GM12878 (cell line): ENCODE data around the gene AGAP1. TPM values are rescaled to one million over a fixed set of nuclear protein-coding genes. Genes with fewer than 3 reads are reported as not detected.

Source experiments
- ATAC-seq: fragments of 200-7000 bp; cut with Tn5 transposase; 3 replicates; pipeline ENCODE4 v1.9.1; 2020; ENCODE audit warnings: mild to moderate bottlenecking, moderate library complexity
- BruUV-seq: library from RNA; stranded (reverse); fragments of 400-500 nt; replicated peaks from 2 replicates; lab custom pipeline; 2021; lab: Mats Ljungman, UMichigan
- CTCF ChIA-PET: fragments of 300-600 bp; sonication (Branson Sonifier 250); formaldehyde crosslinking; extraction: SDS; loops from one replicate; lab custom pipeline; 2021; ENCODE audit warnings: inconsistent platforms; lab: Yijun Ruan, JAX
- POLR2A ChIA-PET: fragments of 350-600 bp; formaldehyde crosslinking; extraction: SDS; loops from one replicate; lab custom pipeline; 2021; ENCODE audit warnings: inconsistent platforms; lab: Charles Lee
- RAD21 ChIA-PET: fragments of 300-600 bp; sonication (Branson Sonifier 250); formaldehyde crosslinking; loops from one replicate; lab custom pipeline; 2023; ENCODE audit warnings: antibody characterized with exemption; ENCODE audit not compliant: unreplicated experiment; lab: Charles Lee
- SMC1A ChIA-PET: fragments of 300-600 bp; sonication (Branson Sonifier 250); formaldehyde crosslinking; loops from one replicate; lab custom pipeline; 2023; ENCODE audit not compliant: unreplicated experiment, uncharacterized antibody; lab: Charles Lee
- DNase-seq: peaks from one replicate; pipeline ENCODE4 v3.0.0-alpha.2; 2011; ENCODE audit warnings: low read depth, low spot score
- FAIRE-seq: peaks from 3 replicates; lab custom pipeline; 2011; peaks lifted over from hg19 to GRCh38; lab: Jason Lieb, UNC
- H2AFZ ChIP-seq: 2 replicates; pipeline ENCODE4 v1.6.0; 2011; ENCODE audit warnings: low read depth, low read length, control low read depth; ENCODE audit not compliant: control insufficient read depth
- H3K27ac ChIP-seq: 2 replicates; pipeline ENCODE4 v1.5.1; 2011; ENCODE audit warnings: control low read depth; ENCODE audit not compliant: control insufficient read depth, insufficient read depth
- H3K27me3 ChIP-seq, 2 experiments: replicated peaks in 1 of 2; 2 replicates each; pipeline versions ENCODE4 v1.6.0 to v1.6.1; 2011; ENCODE audit warnings: low read length in 1 of 2; ENCODE audit not compliant: control insufficient read depth in 2 of 2, insufficient read depth in 2 of 2
- H3K36me3 ChIP-seq, 2 experiments: 2 replicates each; pipeline ENCODE4 v1.5.1; 2011; ENCODE audit warnings: low read length in 1 of 2; ENCODE audit not compliant: control insufficient read depth in 2 of 2, insufficient read depth in 2 of 2
- H3K4me1 ChIP-seq: 2 replicates; pipeline ENCODE4 v1.6.1; 2011; ENCODE audit warnings: mild to moderate bottlenecking, low read length, moderate library complexity, mixed read lengths; ENCODE audit not compliant: control insufficient read depth, insufficient read depth
- H3K4me2 ChIP-seq: 2 replicates; pipeline ENCODE4 v1.6.0; 2011; ENCODE audit warnings: control low read depth; ENCODE audit not compliant: control insufficient read depth, insufficient read depth
- H3K4me3 ChIP-seq: fragments of 200-600 bp; sonication (generic); 2 replicates; pipeline ENCODE4 v1.5.1; 2016
- H3K79me2 ChIP-seq: 2 replicates; pipeline ENCODE4 v1.6.0; 2011; ENCODE audit warnings: low read length; ENCODE audit not compliant: control insufficient read depth, insufficient read depth
- H3K9ac ChIP-seq: 2 replicates; pipeline ENCODE4 v1.8.0; 2011; ENCODE audit warnings: low read length, control low read depth, mixed read lengths; ENCODE audit not compliant: control insufficient read depth, insufficient read depth
- H3K9me3 ChIP-seq: replicated peaks from 3 replicates; pipeline ENCODE4 v1.5.1; 2011; ENCODE audit warnings: mild to moderate bottlenecking, low read length; ENCODE audit not compliant: control insufficient read depth, insufficient read depth
- H4K20me1 ChIP-seq: 2 replicates; pipeline ENCODE4 v1.6.0; 2011; ENCODE audit not compliant: control insufficient read depth, insufficient read depth
- CREB1 ChIP-seq: IDR thresholded peaks from 2 replicates; pipeline ENCODE4 v1.6.1; 2012; ENCODE audit warnings: low read depth, mild to moderate bottlenecking, inconsistent platforms
- DPF2 ChIP-seq: fragments of 450-650 bp; IDR thresholded peaks from 2 replicates; pipeline ENCODE4 v1.6.1; 2017; ENCODE audit warnings: mild to moderate bottlenecking
- HDAC2 ChIP-seq: fragments of 200-600 bp; sonication (generic); IDR thresholded peaks from 2 replicates; pipeline ENCODE4 v1.6.1; 2017
- HDAC6 ChIP-seq: fragments of 200-600 bp; sonication (generic); IDR thresholded peaks from one replicate; pipeline ENCODE4 v1.8.0; 2017; ENCODE audit warnings: antibody characterized with exemption; ENCODE audit not compliant: unreplicated experiment
- KDM1A ChIP-seq: fragments of 200-600 bp; sonication (generic); IDR thresholded peaks from 2 replicates; pipeline ENCODE4 v1.6.1; 2016; ENCODE audit warnings: borderline replicate concordance
- PAX8 ChIP-seq: fragments of 450-650 bp; IDR thresholded peaks from 2 replicates; pipeline ENCODE4 v1.6.1; 2017; ENCODE audit warnings: mild to moderate bottlenecking, moderate library complexity
- SMARCA5 ChIP-seq: fragments of 450-650 bp; IDR thresholded peaks from 2 replicates; pipeline ENCODE4 v1.6.1; 2017; ENCODE audit warnings: mild to moderate bottlenecking
- TCF7 ChIP-seq: IDR thresholded peaks from 2 replicates; pipeline ENCODE4 v1.6.1; 2014; ENCODE audit warnings: antibody characterized with exemption, borderline replicate concordance
- USF1 ChIP-seq: IDR thresholded peaks from 2 replicates; pipeline ENCODE4 v1.6.1; 2011; ENCODE audit warnings: borderline replicate concordance, low read depth, mild to moderate bottlenecking, moderate library complexity, mixed read lengths, low read length; ENCODE audit not compliant: insufficient read depth; ENCODE audit errors: extremely low read length
- ZBED1 ChIP-seq: IDR thresholded peaks from 2 replicates; pipeline ENCODE4 v1.6.1; 2016; ENCODE audit warnings: borderline replicate concordance
- ZNF592 ChIP-seq: fragments of 450-650 bp; IDR thresholded peaks from 2 replicates; pipeline ENCODE4 v1.6.1; 2017; ENCODE audit warnings: mild to moderate bottlenecking, moderate library complexity
- ZNF687 ChIP-seq: fragments of 450-650 bp; IDR thresholded peaks from 2 replicates; pipeline ENCODE4 v1.6.1; 2017; ENCODE audit warnings: mild to moderate bottlenecking, moderate library complexity
- WGBS: methylation state at CpG from one replicate; pipeline ENCODE4 v1.1.6; 2016; ENCODE audit warnings: low lambda C conversion rate; ENCODE audit not compliant: insufficient replicate concordance, insufficient coverage; ENCODE audit errors: missing lambda C conversion rate; 5-methylcytosine and 5-hydroxymethylcytosine counted together
- in situ Hi-C: fragments of 300-500 bp; cut with MboI; formaldehyde crosslinking; loops from 9 replicates; pipeline ENCODE4 v1.14.3; 2018; ENCODE audit warnings: mixed read lengths
- intact Hi-C: fragments of 100-400 bp; cut with micrococcal nuclease; formaldehyde crosslinking; loops from one replicate; pipeline ENCODE4 v1.14.2; 2022; ENCODE audit not compliant: unreplicated experiment
- polyA plus RNA-seq, 11 experiments: library from polyadenylated mRNA; depleted of rRNA in 4 of 11; unstranded in 6 of 11; stranded (reverse) in 5 of 11; fragments of >200 nt; fragmentation: Nextera tagmentation in 4 of 11; fragmentation: Illumina TruSeq in 1 of 11; extraction: Ambion mirVana in 4 of 11; extraction: Trizol in 1 of 11; gene quantifications; 1 replicate in 1 of 11; 2 replicates in 10 of 11; pipeline versions ENCODE4 v1.2.1 to v1.2.3, GENCODE V29; 2011 to 2016; ENCODE audit warnings: inconsistent platforms in 2 of 11, missing spikeins in 2 of 11, low read depth in 1 of 11
- total RNA-seq, 4 experiments: library from RNA; depleted of rRNA in 3 of 4; stranded (reverse); fragments of >200 nt in 3 of 4; fragmentation: Illumina TruSeq in 1 of 4; extraction: Trizol in 1 of 4; gene quantifications; 2 replicates each; pipeline versions ENCODE4 v1.2.1 to v1.2.3, GENCODE V29; 2013 to 2021

Gene AGAP1
- total and polyA plus RNA-seq, 10 of the 15 experiments (the other 5 are each of a cell fraction or from before 2014, with no cell fraction given), result 0.05 to 0.15 (median 0.06) TPM; not detected in 7

DNA sequence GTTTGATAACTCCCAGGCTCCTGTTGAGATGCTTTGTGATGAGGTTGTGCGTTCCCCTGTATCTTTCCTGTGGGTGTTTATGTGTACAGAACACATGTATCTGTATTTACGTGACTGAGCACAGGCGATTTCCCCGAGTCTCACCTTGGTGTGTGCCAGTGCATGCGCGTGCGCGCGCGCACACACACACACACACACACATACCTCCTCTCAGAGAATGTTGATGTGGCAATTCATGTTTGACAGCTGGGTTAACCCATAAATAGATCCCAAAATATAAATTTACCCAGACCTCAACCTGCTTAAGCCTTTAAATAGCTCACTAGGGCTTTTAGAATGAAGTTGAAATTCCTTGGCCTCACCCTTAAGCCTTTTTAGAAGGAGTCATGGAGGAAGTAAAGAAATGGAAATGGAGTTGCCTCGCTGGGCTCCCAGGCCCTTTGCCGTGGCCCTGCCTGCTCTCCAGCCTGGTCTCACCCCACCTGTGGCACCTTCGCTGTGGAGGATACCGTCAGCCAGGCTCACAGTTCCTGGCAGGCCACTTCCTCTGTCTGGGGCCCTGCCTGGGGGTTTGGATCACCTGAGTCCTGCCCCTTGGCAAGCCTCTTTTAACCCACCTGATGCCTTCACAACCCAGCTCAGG, 20.3 kb downstream of the AGAP1 start:
- Histone ChIP-seq H2AFZ (no peak overlapping the region), H3K79me2 (no peaks in the 10 kb centered on the region), H3K27me3 (no peaks in the 10 kb centered on the region), H3K4me2 (no peak overlapping the region), H3K9me3 (no peaks in the 10 kb centered on the region; the same call in 2 of the 3 replicates), H3K27ac (no peak overlapping the region), H3K4me3 (no peak overlapping the region), H4K20me1 (no peaks in the 10 kb centered on the region), H3K36me3 (no peaks in the 10 kb centered on the region), H3K9ac (no peak overlapping the region), H3K4me1 (no peaks in the 10 kb centered on the region)
- DNase-seq (no peak), FAIRE-seq (no peak), ATAC-seq (no peak)
- CTCF ChIA-PET, result no interaction called here
- in situ Hi-C loops, result no loop called here
- RAD21 ChIA-PET, result no interaction called here
- POLR2A ChIA-PET, result no interaction called here
- SMC1A ChIA-PET, result no interaction called here
- no TSS peak for BruUV-seq
- intact Hi-C loops, result no loop called here
- WGBS, result 61% methylated on average over 14 of the region's 14 CpGs
- TF ChIP-seq TCF7 (no peak), ZNF687 (no peak), SMARCA5 (no peak), HDAC2 (no peak), USF1 (no peak), HDAC6 (no peak), CREB1 (no peak), PAX8 (no peak), ZNF592 (no peak), KDM1A (no peak), DPF2 (no peak), ZBED1 (no peak)
